ENCODE results near the gene RASSF8. TPM values are rescaled to one million over a fixed set of nuclear protein-coding genes. Genes with fewer than 3 reads are reported as not detected.

The RASSF8 gene
- total and polyA plus RNA-seq, 2 of the 8 experiments (the other 6 are each of a cell fraction or from before 2014, with no cell fraction given), result 6.4 to 46.7 TPM

DNA sequence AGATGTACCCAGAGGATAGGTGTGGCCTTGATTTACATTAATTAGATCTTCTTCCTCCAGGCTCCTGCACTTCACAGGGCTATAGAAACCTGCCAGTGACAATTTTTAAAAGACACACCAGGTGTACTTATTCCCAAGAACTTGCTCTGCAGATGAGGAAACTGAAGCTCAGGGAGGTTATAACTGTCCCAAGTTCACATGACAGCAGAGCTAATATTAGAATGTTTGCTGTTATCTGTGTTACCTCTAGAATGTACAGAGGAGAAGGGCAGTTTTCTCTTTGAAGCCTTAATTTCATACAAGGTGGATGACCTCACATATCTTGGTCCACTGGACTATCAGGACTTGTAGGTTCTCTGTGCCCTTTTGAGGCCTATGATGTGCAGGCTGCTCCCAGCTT is 27.7 kb downstream of the RASSF8 start:
- no peak overlapping the region for H3K4me3 ChIP-seq (ENCODE audit: extremely low read depth in 1 of 4, insufficient read depth in 2 of 4, low read depth in 3 of 4, low read length in 4 of 4)
- peaks cover 0 to 2% of the 10 kb centered on the region in 2 experiments for H4K20me1 ChIP-seq (replicated peaks in 1 of 2; ENCODE audit: control insufficient read depth in 1 of 2, insufficient read depth in 2 of 2, low read length in 2 of 2)
- no peak for TF ChIP-seq POLR2A (IDR thresholded peaks at IDR 0.05; ENCODE audit: control extremely low read depth in 1 of 2, low read depth in 2 of 2, low read length in 2 of 2)
- TF ChIP-seq BRCA1 (IDR thresholded peaks at IDR 0.05; ENCODE audit: low read depth, low read length), result no peak
- no peak for TF ChIP-seq GABPA (IDR thresholded peaks at IDR 0.05; ENCODE audit: borderline replicate concordance, insufficient read depth, low read length)
- TF ChIP-seq, protein P1, sequence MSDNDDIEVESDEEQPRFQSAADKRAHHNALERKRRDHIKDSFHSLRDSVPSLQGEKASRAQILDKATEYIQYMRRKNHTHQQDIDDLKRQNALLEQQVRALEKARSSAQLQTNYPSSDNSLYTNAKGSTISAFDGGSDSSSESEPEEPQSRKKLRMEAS (IDR thresholded peaks at IDR 0.05), result no peak
- TF ChIP-seq POU5F1 (IDR thresholded peaks at IDR 0.05; ENCODE audit: low read depth, low read length), result no peak
- no peak for TF ChIP-seq EZH2 (IDR thresholded peaks at IDR 0.05; ENCODE audit: low read depth, low read length, severe bottlenecking)
- TF ChIP-seq ASH2L (IDR thresholded peaks at IDR 0.05; ENCODE audit: low read length), result no peak
- TF ChIP-seq JUN (IDR thresholded peaks at IDR 0.05; ENCODE audit: low read depth, low read length), result no peak
- no peak for TF ChIP-seq SIX5 (IDR thresholded peaks at IDR 0.05; ENCODE audit: low read depth, low read length)
- TF ChIP-seq NRF1 (IDR thresholded peaks at IDR 0.05; ENCODE audit: low read depth, low read length), result no peak
- no peak for TF ChIP-seq TEAD4 (IDR thresholded peaks at IDR 0.05; ENCODE audit: low read depth, low read length)
- TF ChIP-seq GTF2F1 (IDR thresholded peaks at IDR 0.05; ENCODE audit: borderline replicate concordance, low read depth, low read length), result no peak
- TF ChIP-seq SAP30 (IDR thresholded peaks at IDR 0.05; ENCODE audit: insufficient read depth, insufficient replicate concordance, low read length), result no peak
- no peak for TF ChIP-seq RBBP5 (IDR thresholded peaks at IDR 0.05; ENCODE audit: borderline replicate concordance, low read depth, low read length)
- no peak for TF ChIP-seq RAD21 (IDR thresholded peaks at IDR 0.05 in 1 of 2, conservative IDR thresholded peaks at IDR 0.05 in 1 of 2; ENCODE audit: low read depth in 2 of 2, low read length in 2 of 2)

More for the DNA sequence above, 27.7 kb downstream of the RASSF8 start:
- Histone ChIP-seq H2BK5ac (ENCODE audit: low read depth, low read length) (no peak overlapping the region), H3K9me3 (ENCODE audit: insufficient read depth in 2 of 2, low read depth in 1 of 2, low read length in 1 of 2) (no peaks in the 10 kb centered on the region), H2BK20ac (ENCODE audit: low read length) (no peak overlapping the region), H3K56ac (replicated peaks; ENCODE audit: insufficient read length, low read depth, low read length) (no peak overlapping the region), H3K9ac (replicated peaks in 1 of 4; ENCODE audit: extremely low read depth in 1 of 4, low read depth in 3 of 4, low read length in 3 of 4) (no peak overlapping the region), H3K23me2 (ENCODE audit: low read depth, low read length) (no peaks in the 10 kb centered on the region), H2AFZ (ENCODE audit: low read length) (no peak overlapping the region), H3K36me3 (ENCODE audit: control insufficient read depth in 2 of 4, insufficient read depth in 4 of 4, low read length in 3 of 4) (no peaks in the 10 kb centered on the region), H4K5ac (ENCODE audit: insufficient read length, low read depth, low read length) (no peak overlapping the region), H3K18ac (ENCODE audit: extremely low read depth, low read length) (no peak overlapping the region), H3K14ac (ENCODE audit: insufficient read length) (no peak overlapping the region), H3K79me1 (ENCODE audit: low read depth, low read length) (peaks cover 5% of the 10 kb centered on the region), H3K4me1 (replicated peaks in 1 of 4; ENCODE audit: control insufficient read depth in 3 of 4, insufficient read depth in 4 of 4, low read length in 3 of 4) (peaks cover 0 to 16% (median 8%) of the 10 kb centered on the region in 4 experiments; a peak in 3 of 7 replicates), H3K79me2 (ENCODE audit: control insufficient read depth in 1 of 2, insufficient read depth in 2 of 2, low read length in 2 of 2) (peaks cover 3 to 95% of the 10 kb centered on the region in 2 experiments), H3K4me2 (ENCODE audit: insufficient read depth in 1 of 2, low read depth in 2 of 2, low read length in 2 of 2) (no peak overlapping the region), H2BK15ac (ENCODE audit: low read length) (0 out of 2 replicates have a peak overlapping the region, but pooled peaks have one; percentile 46), H3K27ac (ENCODE audit: low read depth, low read length) (no peak overlapping the region), H2BK120ac (replicated peaks; ENCODE audit: low read depth, low read length) (no peak overlapping the region), H4K91ac (replicated peaks; ENCODE audit: insufficient read length, low read length) (no peak overlapping the region), H4K8ac (ENCODE audit: extremely low read depth, insufficient read depth, low read length) (no peak overlapping the region), H3K27me3 (replicated peaks in 1 of 4; ENCODE audit: control insufficient read depth in 3 of 4, extremely low read depth in 1 of 4, insufficient read depth in 3 of 4, low read length in 3 of 4) (no peaks in the 10 kb centered on the region), H3K23ac (ENCODE audit: insufficient read length) (no peak overlapping the region), H3K4ac (replicated peaks; ENCODE audit: insufficient read length, low read depth, low read length) (no peak overlapping the region), H2AK5ac (ENCODE audit: low read depth, low read length) (no peak overlapping the region), H2BK12ac (ENCODE audit: low read depth, low read length) (peak overlapping the region; percentile 4; the same call in 1 of the 2 replicates)
- ChIA-PET POLR2A (ENCODE audit: partially characterized antibody) (interaction anchor here (1.0 to 2.3 kb wide), 2 partner anchors 19 to 27 kb away, joined by 3 to 10 read pairs; partner anchors contain the start of gene RASSF8), CTCF (ENCODE audit: partially characterized antibody) (interaction anchor here (0.7 to 5.2 kb wide), 4 partner anchors 14 to 117 kb away, joined by 3 to 33 read pairs (median 5); no protein-coding TSS in a partner anchor)
- FAIRE-seq, result no peak
- DNase-seq (ENCODE audit: low read depth in 1 of 2, low spot score in 2 of 2), result no peak
